D721Med (cell line): ENCODE data around the gene PLAGL2.

ENCODE experiments used
- DNase-seq: peaks from one replicate; pipeline ENCODE4 v3.0.0; 2011; ENCODE audit warnings: low spot score; ENCODE audit not compliant: insufficient read length
- FAIRE-seq: peaks from 2 replicates; lab custom pipeline; 2011; peaks lifted over from hg19 to GRCh38; lab: Jason Lieb, UNC
- TF ChIP-seq, protein P1 (sequence below): IDR thresholded peaks from 2 replicates; pipeline ENCODE4 v1.5.1; 2012; ENCODE audit warnings: mild to moderate bottlenecking, control low read depth; ENCODE audit not compliant: insufficient read depth; ENCODE audit errors: missing control alignments

PLAGL2 gene

DNA sequence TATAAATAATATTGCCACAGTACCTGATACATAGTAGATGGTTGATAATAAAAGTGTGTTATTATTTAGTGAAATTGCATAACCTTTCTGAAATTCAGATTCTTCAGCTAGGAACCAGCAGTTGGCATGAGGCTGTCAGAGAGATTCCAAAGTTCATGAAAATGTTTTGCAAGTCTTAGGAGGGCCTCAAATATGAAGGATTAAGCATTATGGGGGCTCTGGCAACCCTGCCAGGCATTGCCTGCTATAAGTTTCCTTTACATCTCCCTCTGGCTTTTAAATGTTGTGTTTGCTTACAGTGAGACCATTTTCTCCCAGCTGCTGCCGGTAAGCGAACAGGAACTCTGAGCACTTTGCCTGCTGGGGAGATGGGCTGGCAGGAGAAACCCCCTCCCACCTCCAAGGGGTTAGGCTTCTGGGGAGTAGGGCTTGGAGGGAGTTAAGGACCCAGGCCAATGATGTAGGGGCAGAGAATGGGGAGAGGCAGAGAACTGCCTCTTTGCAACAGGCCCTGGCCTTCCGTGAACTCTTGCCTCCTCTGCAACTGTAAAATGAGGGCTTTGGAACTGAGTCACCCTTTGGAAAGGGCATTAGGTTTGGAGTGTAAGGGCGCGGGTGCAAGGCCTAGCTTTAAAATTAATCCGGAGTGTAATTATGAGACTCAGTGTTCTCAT, 36.7 kb upstream of the PLAGL2 start:
- no peak for DNase-seq
- FAIRE-seq: no peak
- TF ChIP-seq, protein P1, sequence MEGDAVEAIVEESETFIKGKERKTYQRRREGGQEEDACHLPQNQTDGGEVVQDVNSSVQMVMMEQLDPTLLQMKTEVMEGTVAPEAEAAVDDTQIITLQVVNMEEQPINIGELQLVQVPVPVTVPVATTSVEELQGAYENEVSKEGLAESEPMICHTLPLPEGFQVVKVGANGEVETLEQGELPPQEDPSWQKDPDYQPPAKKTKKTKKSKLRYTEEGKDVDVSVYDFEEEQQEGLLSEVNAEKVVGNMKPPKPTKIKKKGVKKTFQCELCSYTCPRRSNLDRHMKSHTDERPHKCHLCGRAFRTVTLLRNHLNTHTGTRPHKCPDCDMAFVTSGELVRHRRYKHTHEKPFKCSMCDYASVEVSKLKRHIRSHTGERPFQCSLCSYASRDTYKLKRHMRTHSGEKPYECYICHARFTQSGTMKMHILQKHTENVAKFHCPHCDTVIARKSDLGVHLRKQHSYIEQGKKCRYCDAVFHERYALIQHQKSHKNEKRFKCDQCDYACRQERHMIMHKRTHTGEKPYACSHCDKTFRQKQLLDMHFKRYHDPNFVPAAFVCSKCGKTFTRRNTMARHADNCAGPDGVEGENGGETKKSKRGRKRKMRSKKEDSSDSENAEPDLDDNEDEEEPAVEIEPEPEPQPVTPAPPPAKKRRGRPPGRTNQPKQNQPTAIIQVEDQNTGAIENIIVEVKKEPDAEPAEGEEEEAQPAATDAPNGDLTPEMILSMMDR: no peak

- TF ChIP-seq, protein P1: no peak
- FAIRE-seq: no peak
These were observed 34.3 kb upstream of the PLAGL2 start for GRCh38 chr20:32241807-32242206.

DNA sequence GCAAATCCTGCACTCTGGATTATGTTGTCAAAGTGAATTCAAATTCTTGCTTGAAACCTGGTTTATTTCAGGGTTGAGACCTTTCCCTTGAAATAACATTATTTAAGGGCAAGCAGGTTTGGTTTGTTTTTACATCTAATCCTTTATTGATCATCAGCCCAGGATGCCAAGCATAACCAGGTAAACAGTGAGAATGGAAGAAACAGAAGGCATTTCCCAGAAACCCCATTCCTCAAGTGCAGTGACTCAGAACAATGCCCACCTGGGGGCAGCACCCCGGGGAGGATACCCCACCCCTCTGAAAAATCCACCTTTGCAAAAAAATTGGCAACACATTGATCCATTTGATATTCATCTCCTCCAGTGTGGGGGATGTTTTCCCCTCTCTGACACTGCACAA, 32.7 kb upstream of the PLAGL2 start:
- no peak for FAIRE-seq
- no peak for DNase-seq
- TF ChIP-seq, protein P1: peak; percentile 5

More at GRCh38 chr20:32241807-32242206, 34.3 kb upstream of the PLAGL2 start:
- DNase-seq: no peak

- TF ChIP-seq, protein P1: no peak
- FAIRE-seq (no peak), DNase-seq (no peak)
These were observed 31.2 kb upstream of the PLAGL2 start for GRCh38 chr20:32238483-32239425.

- FAIRE-seq: no peak
- TF ChIP-seq, protein P1: no peak
- DNase-seq: no peak
These were observed 29.9 kb upstream of the PLAGL2 start for GRCh38 chr20:32237419-32237818.

- DNase-seq (no peak), FAIRE-seq (no peak)
- TF ChIP-seq, protein P1: no peak
These were observed 29.3 kb upstream of the PLAGL2 start for GRCh38 chr20:32236819-32237218.
